GM21390 (cell line): ENCODE data around the gene GLRA2.

Experiments used
- ATAC-seq: cut with Tn5 transposase; IDR thresholded peaks from one replicate; pipeline ENCODE4 v1.9.1; 2021; ENCODE audit not compliant: unreplicated experiment

The GLRA2 gene

DNA sequence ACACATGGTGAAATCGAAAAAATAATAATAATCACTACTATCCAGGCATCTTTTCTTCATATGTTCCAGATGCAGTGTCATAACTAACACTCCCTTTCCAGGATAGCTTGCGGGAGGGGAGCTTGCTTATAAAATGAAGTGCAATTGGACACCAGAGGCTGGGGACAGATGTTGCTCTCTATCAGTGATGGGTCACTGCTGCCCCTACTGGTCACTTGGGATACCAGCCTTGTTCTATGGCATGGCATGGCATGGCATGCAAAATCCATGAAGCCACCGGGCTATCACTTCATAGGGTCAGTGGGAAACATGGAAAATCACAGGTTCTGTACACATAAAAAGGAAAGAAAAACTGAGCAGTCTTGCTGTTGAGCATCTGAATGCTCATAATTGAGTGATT lies 168.1 kb downstream of the GLRA2 start:
- no peak for ATAC-seq

DNA sequence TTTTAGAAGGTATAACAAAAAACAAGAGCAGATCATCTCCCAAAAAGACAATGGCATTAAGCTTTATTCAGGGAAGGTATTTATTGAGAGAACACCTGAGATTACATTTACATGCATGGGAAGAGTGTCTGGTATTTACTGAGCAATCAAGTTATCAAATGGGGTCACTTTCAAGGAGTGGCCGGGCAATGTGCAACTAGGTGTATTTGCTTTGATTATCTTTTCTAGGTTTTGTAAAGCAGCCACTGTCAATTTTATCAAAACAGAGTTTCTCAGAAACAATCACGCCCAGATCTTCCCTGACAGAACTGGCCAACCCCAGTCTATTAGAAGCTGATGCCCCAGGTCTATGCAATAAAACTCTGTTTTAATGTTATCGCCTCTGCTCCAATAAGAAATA lies 169.5 kb downstream of the GLRA2 start:
- no peak for ATAC-seq

DNA sequence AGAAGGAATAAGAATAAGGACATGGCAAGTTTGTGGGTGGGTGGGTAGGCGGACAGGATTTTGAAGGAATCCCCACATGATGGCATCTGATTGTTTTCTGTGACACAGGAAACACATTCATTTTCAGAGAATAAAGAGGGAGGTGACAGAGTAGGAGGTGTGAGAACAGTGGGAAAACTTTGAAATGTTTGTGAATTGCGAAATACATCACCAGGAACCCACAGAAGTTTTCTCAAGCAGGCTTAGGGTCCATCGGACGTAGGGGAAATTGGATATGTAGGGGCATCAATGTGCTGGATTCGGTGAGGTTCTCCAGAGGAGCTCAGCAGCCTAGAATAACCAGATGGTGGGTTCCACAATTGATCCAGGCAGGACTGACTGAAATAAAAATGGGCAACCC lies 171.6 kb downstream of the GLRA2 start:
- ATAC-seq: no peak

DNA sequence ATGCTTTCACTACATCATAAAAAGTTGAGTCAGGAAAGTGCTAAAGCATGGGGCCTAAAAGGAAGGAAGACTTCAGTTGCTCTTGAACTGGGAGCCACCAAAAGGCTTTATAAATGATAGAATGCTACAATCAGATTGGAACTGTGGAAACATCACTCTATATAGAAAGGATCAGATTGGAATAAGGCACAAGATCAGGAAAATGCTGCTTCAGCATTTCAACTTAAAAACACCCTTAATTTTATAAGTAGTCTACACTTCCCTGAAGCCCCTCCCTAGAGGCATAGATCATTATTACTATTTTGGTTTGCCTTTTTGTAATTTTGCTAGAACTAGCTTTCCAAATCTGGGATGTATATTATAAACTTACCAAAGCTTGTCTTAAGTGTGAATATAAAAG lies 172.8 kb downstream of the GLRA2 start:
- ATAC-seq: no peak

DNA sequence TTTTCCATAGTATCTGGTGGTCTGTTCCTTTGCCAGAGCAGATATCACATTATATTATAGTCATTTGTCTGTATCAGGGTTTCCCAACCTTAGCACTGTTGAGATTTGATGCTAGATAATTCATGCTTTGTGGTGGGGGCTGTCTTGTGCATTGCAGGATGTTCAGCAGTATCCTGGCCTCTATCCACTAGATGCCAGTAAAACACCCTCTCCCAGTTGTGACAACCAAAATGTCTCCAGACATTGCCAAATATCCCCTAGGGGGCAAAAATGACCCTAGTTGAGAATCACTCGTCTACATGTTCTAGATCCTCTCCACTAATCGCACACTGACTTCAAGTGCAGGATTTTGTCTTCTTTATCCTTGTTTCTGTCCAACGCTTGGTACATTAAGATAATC lies 182.8 kb downstream of the GLRA2 start:
- ATAC-seq: no peak

DNA sequence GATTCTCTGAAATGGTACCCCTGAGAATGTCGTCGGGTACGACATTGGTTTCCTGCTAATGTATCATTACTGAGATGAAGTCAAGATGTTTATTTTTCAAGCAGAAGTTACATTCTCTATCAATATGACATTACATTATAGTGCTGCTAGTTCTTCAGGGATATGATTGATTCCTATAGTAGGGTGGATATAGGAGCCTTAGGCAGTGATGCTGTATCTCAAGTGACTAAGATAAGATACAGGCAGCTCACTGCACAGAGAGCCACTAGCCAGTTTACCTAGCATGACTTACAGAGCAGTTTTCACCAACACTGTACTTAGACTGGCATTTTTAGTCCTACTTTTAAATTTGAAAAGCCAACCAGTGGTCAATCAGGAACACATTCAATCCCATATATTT lies 188.6 kb downstream of the GLRA2 start:
- ATAC-seq: no peak

DNA sequence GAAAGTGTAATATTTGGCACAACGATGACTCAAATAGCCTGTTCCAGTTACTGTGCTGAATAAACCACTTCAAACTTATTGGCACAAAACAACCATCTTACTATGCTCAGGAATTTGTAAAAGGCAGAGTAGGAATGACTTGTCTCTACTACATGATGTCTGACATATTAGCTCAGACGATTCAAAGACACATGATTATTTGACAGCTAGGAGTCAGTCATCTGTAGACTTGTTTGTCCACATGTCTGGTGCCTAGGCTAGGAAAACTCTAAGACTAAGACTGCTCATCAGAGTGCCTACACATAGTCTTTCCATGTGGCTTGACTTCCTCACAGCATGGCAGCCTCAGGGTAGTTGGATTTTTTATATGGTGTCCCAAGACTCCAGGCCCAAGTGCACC lies 189.1 kb downstream of the GLRA2 start:
- ATAC-seq: no peak

DNA sequence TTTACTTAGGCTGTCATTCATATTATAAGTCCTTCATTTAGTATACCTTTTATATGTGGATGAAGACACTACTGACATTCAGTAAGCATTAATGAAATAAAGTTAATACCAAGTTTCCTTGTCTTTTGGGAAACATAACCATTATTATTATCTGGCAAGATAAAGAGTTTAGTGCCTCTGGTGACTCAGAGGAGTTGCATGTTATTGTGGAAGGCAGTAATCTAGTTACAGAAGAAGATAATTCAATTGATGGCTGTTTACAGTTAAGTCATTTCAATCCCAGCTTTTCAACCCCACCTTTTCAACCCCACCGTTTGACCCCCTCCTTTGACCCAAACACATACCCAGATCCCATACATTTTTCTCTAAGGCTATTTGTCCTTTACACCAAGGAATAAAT lies 199.7 kb downstream of the GLRA2 start:
- no peak for ATAC-seq

DNA sequence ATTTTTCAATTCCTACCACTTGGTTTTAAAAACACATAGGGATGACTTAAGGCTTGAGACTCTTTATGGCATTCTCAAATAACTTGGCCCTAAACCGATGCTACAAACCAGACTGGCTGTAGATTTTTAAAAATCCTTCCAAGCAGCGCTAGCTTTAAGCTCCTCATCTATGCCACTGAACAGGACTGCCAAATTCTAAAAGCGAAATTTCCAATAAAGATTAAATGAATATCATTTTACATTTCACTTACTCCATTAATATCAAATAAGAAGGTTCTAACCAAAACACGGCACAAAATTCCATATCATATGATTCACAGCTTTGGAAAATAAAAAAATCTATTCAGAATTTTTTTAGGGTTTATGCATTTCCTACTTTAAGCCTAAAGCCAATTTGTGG lies 209.3 kb downstream of the GLRA2 start:
- no peak for ATAC-seq

DNA sequence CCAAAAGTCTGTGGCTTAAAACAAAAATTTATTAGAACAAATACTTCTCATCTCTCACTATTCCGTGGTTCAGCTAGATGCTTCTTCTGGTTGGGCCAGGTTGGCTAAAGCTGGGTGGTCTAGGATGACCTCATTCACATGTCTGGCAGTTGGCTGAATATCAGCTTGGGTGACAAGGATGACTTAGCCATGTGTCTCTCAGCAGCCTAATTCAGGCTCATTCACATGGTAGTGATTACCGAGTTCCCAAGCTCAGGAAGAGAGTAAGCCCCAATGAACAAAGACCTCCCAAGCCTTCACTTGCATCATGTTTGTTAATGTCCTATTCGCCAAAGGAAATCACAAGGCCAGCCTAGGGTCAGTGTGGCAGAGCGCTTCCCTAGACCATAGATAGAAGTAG lies 224.1 kb downstream of the GLRA2 start:
- no peak for ATAC-seq

DNA sequence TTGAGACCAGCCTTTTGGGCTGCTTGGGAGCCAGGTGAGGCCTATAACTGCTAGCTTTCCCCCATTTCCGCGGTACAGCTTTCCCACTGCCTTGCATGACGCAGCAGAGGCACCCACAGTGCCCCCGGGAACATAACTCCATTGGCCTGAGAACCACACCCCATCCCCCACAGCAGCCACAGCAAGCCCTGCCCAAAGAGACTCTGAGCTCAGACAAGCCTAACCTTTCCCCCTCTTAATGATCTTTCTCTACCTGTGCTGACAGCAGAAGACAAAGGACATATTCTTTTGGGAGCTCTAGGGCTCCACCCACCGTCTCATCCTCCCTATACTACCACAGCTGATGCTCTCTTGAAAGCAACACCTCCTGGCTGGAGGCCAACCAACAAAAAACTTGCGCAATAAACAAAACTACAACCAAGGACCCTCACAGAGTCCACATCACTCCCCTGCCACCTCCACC lies 228.7 kb downstream of the GLRA2 start:
- no peak for ATAC-seq

DNA sequence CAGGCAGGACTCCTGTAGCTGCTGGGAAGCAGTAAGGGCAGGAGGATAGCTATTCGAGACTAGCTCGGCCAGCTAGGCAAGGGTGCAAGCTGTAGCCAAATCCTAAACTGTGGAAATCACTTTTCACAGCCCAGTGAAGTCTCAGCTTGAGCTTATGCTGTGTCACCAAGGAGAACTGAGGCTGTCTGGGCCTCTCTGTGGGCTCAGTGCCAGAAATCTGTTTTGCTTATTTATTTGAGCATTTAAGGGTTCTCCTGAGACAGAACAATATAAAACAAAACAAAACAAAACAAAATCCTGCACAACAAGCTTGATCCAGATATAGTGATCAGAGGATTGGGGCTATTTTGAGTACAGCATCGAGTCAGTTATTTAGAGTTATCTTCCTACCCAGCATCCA lies 246.1 kb downstream of the GLRA2 start:
- no peak for ATAC-seq

DNA sequence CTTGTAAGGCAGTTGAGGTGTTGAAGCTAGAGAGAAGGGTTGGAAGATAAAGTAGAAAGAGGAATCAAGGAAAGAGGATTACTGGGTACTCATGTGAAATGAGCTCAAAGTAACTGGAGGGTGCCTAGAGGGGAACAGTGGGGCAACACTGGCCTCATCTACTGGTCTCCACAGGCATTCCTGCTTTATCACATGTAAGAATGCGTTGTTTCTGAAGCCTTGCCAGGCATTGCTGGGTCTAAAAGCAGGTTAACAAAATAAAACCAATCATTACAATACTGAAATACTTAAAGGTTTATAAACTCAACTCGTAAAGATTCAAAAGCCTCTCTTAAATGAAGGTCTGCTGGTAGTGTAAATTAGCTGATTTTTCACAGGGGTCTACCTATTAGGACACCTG lies 247.6 kb downstream of the GLRA2 start:
- no peak for ATAC-seq

DNA sequence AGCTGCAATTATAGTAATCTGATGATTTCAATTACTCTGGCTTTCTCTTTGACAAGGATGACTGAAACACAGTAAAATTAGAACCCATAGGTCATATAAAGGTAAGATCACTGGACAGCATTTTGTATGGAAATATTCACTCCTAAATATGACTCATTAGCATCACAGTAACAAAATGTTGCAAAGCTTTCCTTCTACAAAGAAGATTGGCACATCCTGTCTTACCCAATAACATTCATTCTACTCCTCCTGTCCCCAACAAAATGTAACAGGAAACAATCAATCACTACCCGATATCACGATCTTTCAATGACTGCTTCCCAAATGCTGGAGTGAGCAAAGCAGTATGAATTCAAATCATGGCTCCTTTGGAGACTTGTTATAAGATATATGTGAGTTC lies 248.2 kb downstream of the GLRA2 start:
- no peak for ATAC-seq

DNA sequence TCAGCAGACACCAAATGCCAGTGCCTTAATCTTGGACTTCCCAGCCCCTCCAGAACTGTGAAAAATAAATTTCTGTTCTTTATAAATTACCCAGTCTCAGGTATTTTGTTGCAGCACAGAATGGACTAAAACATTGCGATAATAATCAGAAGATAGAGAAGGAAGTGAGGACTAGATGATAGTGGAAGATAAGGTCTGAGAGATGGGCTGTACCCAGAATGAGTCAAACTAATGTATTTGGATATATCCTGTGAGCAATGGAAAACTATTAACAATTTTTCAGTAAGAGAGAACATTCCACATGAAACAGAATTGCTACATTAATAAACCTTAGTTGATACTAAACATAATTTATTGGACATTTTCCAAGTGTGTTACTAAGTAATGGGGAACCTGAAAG lies 250.2 kb downstream of the GLRA2 start:
- no peak for ATAC-seq
